ENCODE measurements around the gene UBE2H.
"Not testable (repeated sequence)": the region's sequence is repeated elsewhere in the genome, so short reads cannot be mapped to it uniquely, and the experiment has no call there.

Gene UBE2H

GRCh38 chr7:129804111-129804889, 148.5 kb downstream of the UBE2H start:
- DNase-seq: no peak

- no peak for DNase-seq
Observed at GRCh38 chr7:129803546-129804081, 149.1 kb downstream of the UBE2H start.

GRCh38 chr7:129801882-129802281, 150.9 kb downstream of the UBE2H start:
- DNase-seq: no peak

DNA sequence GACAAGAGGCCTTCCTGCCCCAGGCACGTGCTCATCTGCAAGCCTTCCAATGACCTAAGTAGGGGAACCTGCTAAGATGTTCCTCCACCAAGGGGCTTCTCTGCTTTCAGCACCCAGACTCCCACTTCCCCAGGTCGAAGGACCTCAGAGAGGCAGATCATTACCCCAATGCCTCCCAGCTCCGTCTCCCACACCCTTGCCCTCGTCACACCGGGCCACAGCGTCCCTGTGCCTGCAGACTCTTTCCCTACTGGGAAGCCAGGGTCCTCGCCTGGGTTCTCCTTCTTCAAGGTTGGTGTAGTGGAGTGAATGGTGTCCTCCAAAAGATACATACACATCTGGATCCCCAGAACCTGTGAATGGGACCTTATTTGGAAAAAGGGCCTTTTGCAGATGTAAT, 151.9 kb downstream of the UBE2H start:
- no peak for DNase-seq

DNA sequence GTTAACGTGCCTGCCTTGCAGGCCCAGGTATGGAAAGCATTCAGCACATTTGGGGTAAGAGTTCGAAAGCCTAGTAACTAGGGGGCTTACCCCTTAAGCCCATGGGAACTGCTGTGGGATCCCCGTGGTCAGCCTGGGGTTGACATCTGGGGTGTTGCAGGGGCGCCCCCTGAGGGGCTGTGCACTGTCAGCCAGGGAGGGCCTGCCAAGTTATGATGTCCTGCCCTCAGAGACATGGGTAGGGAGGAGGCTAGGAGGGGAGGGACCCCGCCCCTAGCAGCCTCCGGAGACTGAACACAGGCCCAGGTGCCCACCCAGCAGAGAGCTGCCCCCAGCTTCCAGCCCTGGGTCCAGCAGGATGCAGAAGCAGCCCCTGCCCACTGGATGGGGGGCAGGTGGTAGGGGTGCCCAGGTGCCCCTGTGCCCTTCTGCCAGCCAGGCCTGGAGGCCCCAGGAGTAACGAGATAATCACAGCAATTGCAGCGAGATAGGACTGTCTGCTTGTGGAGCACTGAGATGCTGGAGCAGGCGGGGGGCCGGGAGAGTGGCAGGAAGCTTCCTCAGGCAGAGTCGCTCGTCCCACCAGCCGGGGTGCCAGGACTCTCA, 153.3 kb downstream of the UBE2H start:
- DNase-seq: no peak

GRCh38 chr7:129798616-129799349, 154.0 kb downstream of the UBE2H start:
- DNase-seq: no peak

GRCh38 chr7:129797214-129797789, 155.5 kb downstream of the UBE2H start:
- DNase-seq: no peak

DNA sequence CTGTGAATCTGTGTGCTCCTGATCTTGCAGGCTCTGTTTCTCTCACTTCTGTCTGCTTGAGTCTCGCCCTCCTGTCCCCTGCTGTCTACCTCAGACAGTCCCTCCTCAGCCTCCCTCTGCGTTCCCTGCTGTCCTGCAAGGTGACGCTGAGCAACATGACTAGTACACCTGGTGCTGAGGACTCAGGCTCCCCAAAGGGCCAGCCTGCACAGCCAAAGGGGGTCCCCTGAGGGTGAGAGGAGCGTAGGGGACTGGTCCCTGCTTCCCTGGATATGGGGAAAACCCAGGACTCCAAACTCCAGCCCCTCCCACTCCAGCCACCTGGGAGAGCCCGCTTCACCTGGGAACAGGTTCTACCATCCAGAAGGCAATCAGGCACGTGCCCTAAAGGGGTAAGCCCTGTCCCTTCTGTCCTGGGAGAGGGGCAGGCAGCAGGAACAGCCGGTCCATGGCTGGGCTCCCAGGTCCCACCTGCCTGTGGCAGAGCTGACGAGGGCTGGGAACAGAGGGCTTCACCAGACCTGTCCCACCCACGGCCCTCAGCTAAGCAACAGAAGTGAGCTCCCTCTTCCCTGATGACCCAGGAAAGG, 156.5 kb downstream of the UBE2H start:
- no peak for DNase-seq

GRCh38 chr7:129794461-129794860, 158.3 kb downstream of the UBE2H start:
- DNase-seq: not testable (repeated sequence)

GRCh38 chr7:129793506-129794310, 159.1 kb downstream of the UBE2H start:
- DNase-seq: no peak

DNA sequence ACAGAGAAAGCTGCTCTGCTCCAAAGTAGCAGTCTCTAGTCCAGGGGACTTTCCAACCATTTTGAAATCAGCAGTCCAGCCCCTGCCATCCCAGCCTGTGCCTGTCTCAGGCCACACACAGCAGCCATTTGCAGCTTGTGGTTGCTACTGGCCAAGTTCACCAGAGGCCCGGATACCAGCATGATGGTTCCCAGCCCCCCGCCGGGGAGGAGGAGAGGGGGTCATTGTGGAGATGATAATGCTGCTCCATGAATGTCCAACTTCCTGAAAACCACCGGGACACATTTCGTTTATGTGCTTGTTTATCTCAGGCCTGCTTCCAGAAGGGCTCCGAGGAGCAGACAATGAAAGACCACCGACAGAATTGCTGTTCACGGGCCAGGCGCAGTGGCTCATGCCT, 160.0 kb downstream of the UBE2H start:
- DNase-seq: no peak

DNA sequence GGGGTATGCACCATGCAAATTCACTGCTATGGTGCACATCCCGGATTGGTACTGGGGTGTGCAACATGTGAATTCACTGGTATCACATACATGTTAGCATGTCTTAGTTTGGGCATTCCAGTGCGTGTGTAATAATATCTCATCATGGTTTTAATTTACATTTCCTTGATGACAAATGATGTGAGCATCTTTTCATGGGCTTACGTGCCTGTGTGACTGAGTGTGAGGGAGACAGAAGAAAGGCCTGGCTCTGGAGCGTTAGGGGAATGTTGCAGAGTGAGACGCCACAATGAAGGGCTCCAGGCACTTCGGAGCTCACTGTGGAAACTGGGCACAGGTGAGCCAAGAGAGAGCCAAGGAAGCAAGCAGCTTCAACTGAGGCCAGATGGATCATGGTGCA, 162.6 kb downstream of the UBE2H start:
- DNase-seq: no peak

GRCh38 chr7:129789652-129790051, 163.1 kb downstream of the UBE2H start:
- peak; percentile 70 for DNase-seq

DNA sequence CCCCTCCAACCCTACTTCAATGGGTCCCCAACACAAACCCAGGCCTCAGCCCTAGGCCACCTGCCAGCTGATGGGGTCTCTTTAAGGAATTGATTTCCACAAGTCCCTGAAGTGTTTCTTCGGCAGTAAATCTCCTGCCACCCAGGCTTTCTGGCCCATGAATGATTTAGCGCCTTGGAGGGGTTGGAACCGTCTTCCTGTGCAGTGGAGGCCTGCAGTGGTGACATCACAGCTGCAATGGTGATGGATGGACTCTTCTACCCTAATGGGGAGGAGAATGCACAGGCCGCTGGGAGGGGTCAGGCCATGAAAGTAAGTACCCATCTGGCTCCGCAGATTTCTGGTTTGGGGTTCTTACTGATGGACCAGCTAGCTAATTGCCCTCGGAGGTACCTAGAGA, 163.8 kb downstream of the UBE2H start:
- no peak for DNase-seq

- peak; percentile 69 for DNase-seq
Observed at GRCh38 chr7:129786825-129787563, 165.8 kb downstream of the UBE2H start.

- DNase-seq: no peak
Observed at GRCh38 chr7:129785685-129786514, 166.9 kb downstream of the UBE2H start.

GRCh38 chr7:129784783-129785684, 167.7 kb downstream of the UBE2H start:
- no peak for DNase-seq

GRCh38 chr7:129784437-129784782, 168.3 kb downstream of the UBE2H start:
- no peak for DNase-seq

GRCh38 chr7:129783584-129783919, 169.2 kb downstream of the UBE2H start:
- DNase-seq: no peak

Measured in NCI-H524 treated with DMSO at 0.1 percent for 48 hours (cell line).